H1 (cell line): ENCODE results near the gene MYO1D. TPM values are rescaled to one million over a fixed set of nuclear protein-coding genes. Genes with fewer than 3 reads are reported as not detected.

ENCODE experiments used
- CBX5 ChIP-seq: fragments of 300-800, 300-1000 bp; sonication (generic); IDR thresholded peaks from 2 replicates; pipeline ENCODE4 v1.7.1; 2016; ENCODE audit warnings: antibody characterized with exemption, low read length, low read depth
- polyA plus RNA-seq, 7 experiments: library from polyadenylated mRNA; depleted of rRNA in 3 of 7; stranded (reverse) in 5 of 7; unstranded in 2 of 7; fragments of >200 nt in 5 of 7; fragments of 200-250 nt in 2 of 7; gene quantifications; 1 replicate in 5 of 7; 2 replicates in 1 of 7; 4 replicates in 1 of 7; pipeline versions ENCODE4 v1.2.1 to v1.2.3, GENCODE V29; 2011 to 2013; ENCODE audit warnings: missing spikeins in 2 of 7, mixed read lengths in 2 of 7
- total RNA-seq: library from RNA; stranded (reverse); fragmentation: NEBNext Ultra II Directional; extraction: Animal tissue kit (Norgen Biotek cat#: 25700); gene quantifications from 2 replicates; pipeline ENCODE4 v1.2.1, GENCODE V29; 2021

Gene MYO1D
- total and polyA plus RNA-seq, 2 of the 8 experiments (the other 6 are each of a cell fraction or from before 2014, with no cell fraction given): 6.5 to 25.4 TPM

- TF ChIP-seq CBX5: no peak
- TF ChIP-seq, all 59 proteins: peak for 0
These were observed 144.7 kb downstream of the MYO1D start (continued) for GRCh38 chr17:32732296-32732642.
